Retinal pigment epithelial cell (primary cell): ENCODE results near the gene ENPP1.
A peak's percentile ranks its signal among the peaks of the same experiment; 100 is the strongest.
"Not testable (repeated sequence)": the region's sequence is repeated elsewhere in the genome, so short reads cannot be mapped to it uniquely, and the experiment has no call there.

Experiments used
- DNase-seq: peaks from one replicate; pipeline ENCODE4 v3.0.0-alpha.2; 2010; ENCODE audit warnings: low read depth
- H3K4me3 ChIP-seq: 2 replicates; pipeline ENCODE4 v1.5.1; 2011; ENCODE audit warnings: mild to moderate bottlenecking, low read length, control low read depth, moderate library complexity
- TF ChIP-seq, protein P1 (sequence below): conservative IDR thresholded peaks from 2 replicates; pipeline ENCODE4 v1.5.1; 2011; ENCODE audit warnings: low read depth, low read length, control low read depth, inconsistent platforms

The ENPP1 gene

DNA sequence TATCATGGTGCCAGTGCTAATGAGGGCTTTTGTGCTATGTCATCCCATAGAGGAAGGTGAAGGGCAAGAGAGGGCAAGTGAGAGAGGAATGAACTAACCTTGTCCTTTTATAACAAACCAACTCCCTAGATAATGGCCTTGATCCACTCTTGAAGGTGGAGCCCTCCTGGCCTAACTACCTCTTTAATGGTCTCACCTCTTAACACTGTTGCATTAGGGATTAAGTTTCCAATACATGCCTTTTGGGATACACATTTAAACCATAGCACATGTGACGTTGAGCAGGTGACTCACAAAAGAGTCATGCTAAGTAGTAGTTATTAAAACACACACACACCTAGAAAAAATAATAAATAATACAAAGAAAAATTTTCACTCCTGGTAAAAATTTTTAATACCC lies 106.4 kb downstream of the ENPP1 start:
- H3K4me3 ChIP-seq, result no peak overlapping the region
- DNase-seq, result peak; percentile 67
- TF ChIP-seq, protein P1, sequence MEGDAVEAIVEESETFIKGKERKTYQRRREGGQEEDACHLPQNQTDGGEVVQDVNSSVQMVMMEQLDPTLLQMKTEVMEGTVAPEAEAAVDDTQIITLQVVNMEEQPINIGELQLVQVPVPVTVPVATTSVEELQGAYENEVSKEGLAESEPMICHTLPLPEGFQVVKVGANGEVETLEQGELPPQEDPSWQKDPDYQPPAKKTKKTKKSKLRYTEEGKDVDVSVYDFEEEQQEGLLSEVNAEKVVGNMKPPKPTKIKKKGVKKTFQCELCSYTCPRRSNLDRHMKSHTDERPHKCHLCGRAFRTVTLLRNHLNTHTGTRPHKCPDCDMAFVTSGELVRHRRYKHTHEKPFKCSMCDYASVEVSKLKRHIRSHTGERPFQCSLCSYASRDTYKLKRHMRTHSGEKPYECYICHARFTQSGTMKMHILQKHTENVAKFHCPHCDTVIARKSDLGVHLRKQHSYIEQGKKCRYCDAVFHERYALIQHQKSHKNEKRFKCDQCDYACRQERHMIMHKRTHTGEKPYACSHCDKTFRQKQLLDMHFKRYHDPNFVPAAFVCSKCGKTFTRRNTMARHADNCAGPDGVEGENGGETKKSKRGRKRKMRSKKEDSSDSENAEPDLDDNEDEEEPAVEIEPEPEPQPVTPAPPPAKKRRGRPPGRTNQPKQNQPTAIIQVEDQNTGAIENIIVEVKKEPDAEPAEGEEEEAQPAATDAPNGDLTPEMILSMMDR, result no peak

DNA sequence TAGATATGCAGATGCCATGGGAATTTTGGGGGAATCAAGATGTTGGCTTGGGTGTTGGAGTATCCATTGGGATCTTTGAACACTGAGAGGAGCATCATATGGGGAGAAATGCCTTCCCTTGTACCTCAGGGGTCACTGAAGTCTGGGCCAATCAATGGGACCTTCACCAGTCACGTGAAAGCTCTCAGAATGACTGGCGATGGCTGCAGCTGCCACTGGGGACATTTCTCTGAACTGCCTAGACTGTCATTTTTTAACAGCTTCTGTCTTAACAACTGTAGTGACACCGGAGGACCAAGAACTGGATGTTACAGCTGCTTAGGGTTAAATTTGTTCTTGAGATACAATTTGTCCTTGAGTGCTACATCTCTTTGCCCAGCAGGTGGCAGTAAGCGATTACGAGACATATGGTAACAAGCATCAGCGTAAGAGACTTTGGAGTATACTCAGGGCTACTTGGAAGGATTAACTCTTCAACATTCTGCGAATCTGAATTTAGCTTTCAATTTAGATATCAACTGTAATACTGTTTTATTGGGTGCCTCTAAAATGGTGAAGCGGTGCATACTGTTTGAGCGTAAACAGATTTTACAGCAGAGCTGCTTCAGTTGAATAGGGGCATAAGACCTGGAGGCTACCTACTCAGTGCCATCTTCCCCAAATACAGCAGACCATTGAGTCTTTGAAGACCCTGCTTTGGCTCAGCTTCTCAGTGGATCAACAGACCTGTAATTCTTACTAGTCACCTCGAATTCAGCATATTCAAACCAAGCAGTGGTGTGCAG lies 107.3 kb downstream of the ENPP1 start:
- peak; percentile 45 for DNase-seq
- H3K4me3 ChIP-seq, result no peak overlapping the region
- TF ChIP-seq, protein P1, result peak; percentile 85

DNA sequence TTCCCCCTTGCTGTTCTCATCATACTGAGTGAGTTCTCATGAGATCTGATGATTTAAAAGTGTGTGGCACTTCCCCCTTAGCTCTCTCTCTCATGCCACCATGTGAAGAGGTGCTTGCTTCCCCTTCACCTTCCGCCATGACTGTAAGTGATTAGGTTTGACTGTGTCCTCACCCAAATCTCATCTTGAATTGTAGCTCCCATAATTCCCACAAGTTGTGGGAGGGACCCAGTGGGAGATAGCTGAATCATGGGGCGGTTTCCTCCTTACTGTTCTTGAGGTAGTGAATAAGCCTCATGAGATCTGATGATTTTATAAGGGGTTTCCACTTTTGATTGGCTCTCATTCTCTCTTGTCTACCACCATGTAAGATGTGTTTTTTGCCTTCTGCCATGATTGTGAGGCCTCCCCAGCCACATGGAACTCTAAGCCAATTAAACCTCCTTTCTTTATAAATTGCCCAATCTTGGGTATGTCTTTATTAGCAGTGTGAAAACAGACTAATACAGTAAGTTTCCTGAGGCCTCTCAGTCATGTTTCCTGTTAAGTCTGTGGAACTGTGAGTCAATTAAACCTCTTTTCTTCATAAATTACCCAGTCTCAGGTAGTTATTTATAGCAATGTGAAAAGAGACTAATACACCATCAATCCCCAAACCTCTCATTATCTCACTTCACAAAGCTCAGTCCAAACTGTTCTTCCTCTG lies 108.4 kb downstream of the ENPP1 start:
- DNase-seq, H3K4me3 ChIP-seq: not testable (repeated sequence)

DNA sequence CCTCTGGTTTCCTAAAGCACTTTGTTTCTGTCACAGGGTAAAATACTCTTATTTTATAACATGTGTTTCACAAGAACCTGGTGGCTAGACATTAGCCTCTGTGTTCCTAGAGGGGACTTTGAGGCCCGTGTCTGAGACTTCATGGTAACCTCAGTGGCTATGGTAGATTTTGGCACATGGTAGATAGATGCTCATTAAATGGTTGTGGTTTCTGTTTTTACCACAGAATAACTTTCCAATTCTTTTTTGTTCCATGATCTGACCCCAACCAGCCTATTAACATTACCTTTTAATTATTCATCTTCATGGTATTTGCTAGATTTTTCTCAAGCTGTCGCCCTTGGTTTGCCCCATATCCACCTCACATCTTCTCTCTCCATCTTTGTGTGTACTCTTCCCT lies 109.0 kb downstream of the ENPP1 start:
- no peak for DNase-seq
- no peak overlapping the region for H3K4me3 ChIP-seq
- TF ChIP-seq, protein P1, result no peak

DNA sequence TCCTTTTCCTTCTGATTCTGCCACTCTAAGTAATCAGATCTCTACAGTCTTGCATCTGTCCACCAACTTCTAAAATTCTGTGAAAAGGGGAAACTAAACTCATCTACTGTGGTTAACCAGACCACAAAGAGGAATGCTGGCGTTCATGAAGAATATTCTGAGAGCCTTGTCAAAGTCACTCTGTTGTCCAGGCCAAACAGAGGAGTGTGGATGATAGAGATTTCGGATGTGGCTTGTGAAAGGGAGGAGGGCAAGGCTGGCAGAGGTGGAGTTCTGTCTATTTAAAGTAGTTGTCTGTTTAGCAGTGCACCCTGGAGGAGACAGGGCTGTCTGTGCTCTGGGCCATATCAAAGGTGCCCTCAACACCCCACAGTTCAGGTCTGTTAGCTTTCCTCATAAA lies 109.5 kb downstream of the ENPP1 start:
- no peak for DNase-seq
- TF ChIP-seq, protein P1, result no peak
- no peak overlapping the region for H3K4me3 ChIP-seq

DNA sequence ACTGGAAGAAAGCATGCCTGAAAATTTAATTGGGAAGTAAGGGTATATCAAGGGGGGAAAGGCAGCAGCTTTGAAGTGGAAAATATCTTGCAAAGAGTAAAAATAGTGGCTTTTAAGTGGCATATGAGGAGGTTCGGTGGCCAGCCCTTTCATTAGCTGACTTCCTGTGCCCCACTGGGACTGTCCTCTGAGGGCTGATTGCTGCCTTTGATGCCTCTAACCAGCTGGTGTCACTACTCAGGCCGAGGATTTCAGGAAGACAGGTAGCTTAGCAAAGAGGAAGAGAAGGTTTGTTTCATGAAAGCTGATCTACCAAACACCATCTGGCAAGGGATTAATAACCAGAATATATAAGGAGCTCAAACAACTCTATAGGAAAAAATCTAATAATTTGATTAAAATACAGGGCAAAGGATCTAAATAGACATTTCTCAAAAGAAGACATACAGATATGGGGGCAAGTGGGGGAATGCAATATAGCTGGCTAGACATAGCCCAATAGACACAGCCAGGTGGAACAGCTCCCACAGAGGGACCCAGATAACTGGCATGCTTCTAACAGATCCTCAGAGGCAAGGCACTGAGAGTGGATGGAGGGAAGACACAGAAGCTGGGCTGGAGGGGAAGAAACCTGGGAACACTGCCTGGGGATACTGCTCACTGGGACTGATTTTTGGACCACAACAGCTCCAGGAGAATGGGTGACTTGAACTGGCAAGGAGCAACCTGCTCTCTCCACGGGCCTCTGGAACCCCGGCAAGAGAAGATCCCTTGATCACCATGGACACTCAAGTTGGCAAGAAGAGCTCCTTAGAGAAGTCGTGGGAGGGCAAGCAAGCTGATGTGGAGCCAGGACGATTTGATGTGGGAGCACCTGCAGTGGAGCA lies 110.2 kb downstream of the ENPP1 start:
- DNase-seq, result no peak
- no peak overlapping the region for H3K4me3 ChIP-seq
- TF ChIP-seq, protein P1, result no peak

DNA sequence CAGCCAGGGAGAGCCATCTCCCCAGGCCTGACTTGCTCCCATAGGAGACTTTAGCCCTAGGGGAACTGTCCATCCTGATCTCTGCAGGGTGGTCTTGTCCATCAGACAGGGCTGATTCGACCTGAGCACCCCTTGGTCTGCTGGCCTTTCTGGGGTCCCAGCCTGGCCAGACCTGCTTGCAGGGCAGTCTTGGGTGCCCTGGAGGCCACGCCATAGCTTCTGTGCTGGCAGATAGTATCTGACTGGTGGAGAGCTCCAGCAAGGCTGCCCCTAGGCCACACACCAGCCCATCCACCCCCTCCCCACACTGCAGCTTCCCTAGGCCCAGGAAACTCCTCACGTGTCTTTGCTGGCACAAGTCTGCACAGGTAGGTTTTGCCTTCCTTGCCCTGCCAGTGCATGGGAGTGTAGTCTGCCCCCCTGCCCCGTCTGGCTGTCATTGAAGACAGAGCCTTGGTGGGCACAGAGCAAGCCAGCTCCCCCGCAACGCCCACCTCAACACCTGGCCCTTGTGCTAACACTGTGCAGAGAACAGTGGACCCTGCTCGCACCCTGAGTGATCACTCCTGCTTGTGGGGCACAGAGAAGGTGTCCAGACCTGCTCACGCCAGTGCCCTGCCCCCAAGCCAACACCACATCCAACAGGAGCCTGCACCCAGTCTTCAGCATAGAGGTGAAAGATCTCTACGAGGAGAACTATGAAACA lies 111.0 kb downstream of the ENPP1 start:
- no peak overlapping the region for H3K4me3 ChIP-seq
- DNase-seq, result no peak
- TF ChIP-seq, protein P1, result no peak
